IPS DF 4.7 (cell line): ENCODE data around the gene SV2C.
"Not testable (repeated sequence)": the region's sequence is repeated elsewhere in the genome, so short reads cannot be mapped to it uniquely, and the experiment has no call there.

Experiments
- DNase-seq: peaks from one replicate; pipeline ENCODE4 v3.0.0-alpha.2; 2013; ENCODE audit warnings: low spot score; ENCODE audit errors: extremely low read depth

The SV2C gene

GRCh38 chr5:76336253-76336809 is 253.1 kb downstream of the SV2C start:
- DNase-seq, result not testable (repeated sequence)

GRCh38 chr5:76337953-76338451 is 254.8 kb downstream of the SV2C start:
- DNase-seq, result peak; percentile 96

- no peak for DNase-seq
Observed at GRCh38 chr5:76339919-76340318, 256.7 kb downstream of the SV2C start.

- DNase-seq, result no peak
Observed at GRCh38 chr5:76341651-76342334, 258.6 kb downstream of the SV2C start.

- DNase-seq, result no peak
Observed at GRCh38 chr5:76342474-76342873, 259.3 kb downstream of the SV2C start.

GRCh38 chr5:76345582-76345981 is 262.4 kb downstream of the SV2C start:
- DNase-seq, result no peak

GRCh38 chr5:76351176-76351575 is 268.0 kb downstream of the SV2C start:
- no peak for DNase-seq

- DNase-seq, result no peak
Observed at GRCh38 chr5:76351577-76351976, 268.4 kb downstream of the SV2C start.

- DNase-seq, result no peak
Observed at GRCh38 chr5:76356887-76357286, 273.7 kb downstream of the SV2C start.

GRCh38 chr5:76363352-76364225 is 280.4 kb downstream of the SV2C start:
- DNase-seq, result no peak

GRCh38 chr5:76364226-76364589 is 281.0 kb downstream of the SV2C start:
- no peak for DNase-seq

- no peak for DNase-seq
Observed at GRCh38 chr5:76365561-76365960, 282.4 kb downstream of the SV2C start.

GRCh38 chr5:76366596-76366995 is 283.4 kb downstream of the SV2C start:
- DNase-seq, result no peak

GRCh38 chr5:76367623-76368371 is 284.6 kb downstream of the SV2C start:
- no peak for DNase-seq

GRCh38 chr5:76368941-76369340 is 285.8 kb downstream of the SV2C start:
- DNase-seq, result no peak

GRCh38 chr5:76369668-76370067 is 286.5 kb downstream of the SV2C start:
- not testable (repeated sequence) for DNase-seq

- no peak for DNase-seq
Observed at GRCh38 chr5:76371960-76372322, 288.8 kb downstream of the SV2C start.

GRCh38 chr5:76372323-76373054 is 289.3 kb downstream of the SV2C start:
- no peak for DNase-seq

- no peak for DNase-seq
Observed at GRCh38 chr5:76376148-76376865, 293.1 kb downstream of the SV2C start.

GRCh38 chr5:76376866-76377230 is 293.7 kb downstream of the SV2C start:
- DNase-seq, result no peak
